Brain microvascular endothelial cell (primary cell): ENCODE measurements around the gene TMEM174.

Experiments used
- DNase-seq: peaks from one replicate; pipeline ENCODE4 v3.0.0-alpha.2; 2020
- H3K27ac ChIP-seq: fragments of 250-450 bp; sonication (Bioruptor Pico); 2 replicates; pipeline ENCODE4 v1.5.1; 2020; ENCODE audit warnings: mild to moderate bottlenecking, moderate library complexity
- H3K27me3 ChIP-seq: fragments of 250-450 bp; sonication (Bioruptor Pico); replicated peaks from 2 replicates; pipeline ENCODE4 v1.5.1; 2020; ENCODE audit warnings: mild to moderate bottlenecking
- H3K36me3 ChIP-seq: fragments of 250-450 bp; sonication (Bioruptor Pico); replicated peaks from 2 replicates; pipeline ENCODE4 v1.5.1; 2020; ENCODE audit warnings: mild to moderate bottlenecking
- H3K4me3 ChIP-seq: 2 replicates; pipeline ENCODE4 v1.5.1; 2011; ENCODE audit warnings: low read depth, mild to moderate bottlenecking, control low read depth, low read length, moderate library complexity
- CTCF ChIP-seq: IDR thresholded peaks from 2 replicates; pipeline ENCODE4 v1.5.1; 2011; ENCODE audit warnings: low read depth, mild to moderate bottlenecking, moderate library complexity, low read length, control low read depth, inconsistent platforms; ENCODE audit errors: missing control alignments
- in situ Hi-C: cut with HindIII; loops from 2 replicates; pipeline ENCODE4 v1.10.0; 2017; ENCODE audit warnings: low sequenced_read_pairs, low pct_ligation_motif_present

The TMEM174 gene

DNA sequence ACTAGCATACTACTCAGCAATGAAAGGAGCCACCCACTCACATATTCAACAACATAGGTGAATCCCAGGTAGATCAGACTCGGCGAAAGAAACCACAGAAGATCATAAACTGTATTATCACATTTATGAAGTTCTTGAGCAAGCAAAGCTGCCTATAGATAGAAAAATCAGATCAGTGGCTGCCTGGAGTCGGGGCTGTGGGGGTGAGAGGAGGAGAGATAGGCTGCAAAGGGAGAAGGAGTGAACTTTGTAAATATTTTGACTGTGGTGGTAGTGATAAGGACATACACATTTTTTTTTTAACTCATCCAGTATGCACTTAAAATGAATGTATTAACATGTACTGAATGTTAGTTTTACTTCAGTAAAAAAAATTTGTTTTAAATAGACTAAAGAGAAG, 23.5 kb upstream of the TMEM174 start:
- Histone ChIP-seq H3K27ac (no peak overlapping the region), H3K36me3 (no peaks in the 10 kb centered on the region), H3K27me3 (no peaks in the 10 kb centered on the region), H3K4me3 (no peak overlapping the region)
- in situ Hi-C loops: no loop called here
- DNase-seq: no peak
- TF ChIP-seq CTCF: no peak

DNA sequence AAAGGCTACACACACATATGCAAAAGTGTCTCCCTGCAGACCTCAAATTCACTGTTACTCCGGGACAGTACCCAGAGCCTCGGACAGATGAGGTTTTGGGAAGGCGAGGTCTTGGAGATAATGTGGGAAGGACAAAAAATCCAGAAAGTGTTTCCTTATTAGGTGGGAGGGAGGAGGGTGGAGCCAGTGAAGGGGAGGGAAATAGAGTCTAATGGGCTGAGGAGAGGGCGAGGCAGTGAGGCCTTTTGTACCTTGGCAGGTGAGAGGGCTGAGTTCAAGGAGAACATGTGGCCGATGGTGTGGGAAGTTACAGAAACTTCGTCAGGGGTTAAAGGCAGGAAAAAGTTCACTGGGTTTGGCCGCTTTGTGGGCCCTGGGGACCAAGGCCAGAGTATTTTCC, 22.1 kb upstream of the TMEM174 start:
- in situ Hi-C loops: no loop called here
- TF ChIP-seq CTCF: no peak
- no peak for DNase-seq

GRCh38 chr5:73151766-73152410, 21.1 kb upstream of the TMEM174 start:
- no peaks in the 10 kb centered on the region for H3K36me3 ChIP-seq
- no peak overlapping the region for H3K4me3 ChIP-seq
- in situ Hi-C loops: no loop called here
- no peaks in the 10 kb centered on the region for H3K27me3 ChIP-seq
- no peak overlapping the region for H3K27ac ChIP-seq
- DNase-seq: peak; percentile 16
- no peak for TF ChIP-seq CTCF

More for the DNA sequence above, 22.1 kb upstream of the TMEM174 start:
- Histone ChIP-seq H3K36me3 (no peaks in the 10 kb centered on the region), H3K27ac (no peak overlapping the region), H3K4me3 (no peak overlapping the region), H3K27me3 (no peaks in the 10 kb centered on the region)

GRCh38 chr5:73152411-73153388, 20.3 kb upstream of the TMEM174 start:
- in situ Hi-C loops: no loop called here
- peak; percentile 23 for TF ChIP-seq CTCF
- DNase-seq: no peak
- H3K4me3 ChIP-seq: no peak overlapping the region
- no peak overlapping the region for H3K27ac ChIP-seq
- H3K27me3 ChIP-seq: no peaks in the 10 kb centered on the region
- no peaks in the 10 kb centered on the region for H3K36me3 ChIP-seq

DNA sequence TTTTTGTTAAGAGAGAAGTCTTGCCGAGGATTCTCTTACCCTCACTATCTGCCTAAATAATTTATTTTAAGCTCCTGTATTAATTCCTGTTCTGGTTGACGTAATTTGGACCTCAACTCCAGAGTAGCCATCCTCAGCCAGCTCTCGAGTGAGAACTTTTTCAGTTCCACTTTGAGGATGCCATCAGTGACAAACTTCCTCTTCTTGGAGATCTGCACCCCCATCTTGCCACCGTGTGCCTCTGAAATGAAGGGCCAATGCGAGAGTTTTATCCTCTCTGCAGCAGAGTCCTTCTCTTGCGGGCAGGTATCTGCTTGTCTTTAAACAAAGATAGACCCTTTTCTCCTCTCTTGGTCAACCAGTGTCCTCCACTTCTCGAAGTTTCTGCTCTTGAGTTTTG, 19.5 kb upstream of the TMEM174 start:
- no peak for DNase-seq
- H3K4me3 ChIP-seq: no peak overlapping the region
- H3K27me3 ChIP-seq: no peaks in the 10 kb centered on the region
- TF ChIP-seq CTCF: no peak
- no peak overlapping the region for H3K27ac ChIP-seq
- no peaks in the 10 kb centered on the region for H3K36me3 ChIP-seq
- in situ Hi-C loops: no loop called here
